Measurements from ENCODE around the gene LRCH3. TPM values are rescaled to one million over a fixed set of nuclear protein-coding genes. Genes with fewer than 3 reads are reported as not detected.
A peak's percentile ranks its signal among the peaks of the same experiment; 100 is the strongest.

Gene LRCH3
- total and polyA plus RNA-seq, 2 of the 13 experiments (the other 11 are each of a cell fraction or from before 2014, with no cell fraction given), result 25.5 to 103 TPM

- TF ChIP-seq SMAD9 (CRISPR knock-in tag; IDR thresholded peaks at IDR 0.05) (no peak), HNF4G (IDR thresholded peaks at IDR 0.05; ENCODE audit: borderline replicate concordance, low read depth, low read length) (peak; percentile 54), HNF4G (CRISPR knock-in tag; IDR thresholded peaks at IDR 0.05; ENCODE audit: borderline replicate concordance, low read depth) (no peak), USF2 (IDR thresholded peaks at IDR 0.05; ENCODE audit: low read depth, low read length) (no peak), USF2 (CRISPR knock-in tag; IDR thresholded peaks at IDR 0.05; ENCODE audit: borderline replicate concordance) (no peak), U2AF2 (IDR thresholded peaks at IDR 0.05; ENCODE audit: low read depth, low read length) (no peak), SP4 (CRISPR knock-in tag; IDR thresholded peaks at IDR 0.05) (no peak), THAP8 (CRISPR knock-in tag; IDR thresholded peaks at IDR 0.05; ENCODE audit: borderline replicate concordance) (no peak), ZNF484 (CRISPR knock-in tag; IDR thresholded peaks at IDR 0.05; ENCODE audit: borderline replicate concordance, low read depth) (no peak), ZBTB44 (CRISPR knock-in tag; IDR thresholded peaks at IDR 0.05) (no peak), KMT2B (CRISPR knock-in tag; IDR thresholded peaks at IDR 0.05) (no peak), PITX1 (CRISPR knock-in tag; IDR thresholded peaks at IDR 0.05) (peak; percentile 61), ZNF552 (CRISPR knock-in tag; IDR thresholded peaks at IDR 0.05; ENCODE audit: borderline replicate concordance) (no peak), ZNF780A (CRISPR knock-in tag; IDR thresholded peaks at IDR 0.05) (no peak)
Observed at GRCh38 chr3:197761784-197762183, 29.3 kb upstream of the LRCH3 start (continued).
